ENCODE measurements around the gene DLG2.
A peak's percentile ranks its signal among the peaks of the same experiment; 100 is the strongest.

DLG2 gene

GRCh38 chr11:84412862-84413261 is 1214.3 kb downstream of the DLG2 start:
- Mint-ChIP-seq H3K9me3 (no peaks in the 10 kb centered on the region), H3K4me1 (no peaks in the 10 kb centered on the region), H3K4me3 (no peak overlapping the region), H3K27me3 (ENCODE audit: low read depth, poor library complexity) (peaks cover 6% of the 10 kb centered on the region), H3K36me3 (ENCODE audit: low read depth) (no peaks in the 10 kb centered on the region), H3K27ac (no peak overlapping the region)
- TF ChIP-seq CTCF (IDR thresholded peaks at IDR 0.05), result no peak
- no peak for DNase-seq

- Mint-ChIP-seq H3K4me1 (no peaks in the 10 kb centered on the region), H3K27me3 (ENCODE audit: low read depth, poor library complexity) (peaks cover 3% of the 10 kb centered on the region), H3K36me3 (ENCODE audit: low read depth) (no peaks in the 10 kb centered on the region), H3K9me3 (no peaks in the 10 kb centered on the region), H3K4me3 (no peak overlapping the region), H3K27ac (no peak overlapping the region)
- DNase-seq, result no peak
- no peak for TF ChIP-seq CTCF (IDR thresholded peaks at IDR 0.05)
Observed at GRCh38 chr11:84408946-84409411, 1218.2 kb downstream of the DLG2 start.

- H3K36me3 Mint-ChIP-seq (ENCODE audit: low read depth), result no peaks in the 10 kb centered on the region
- TF ChIP-seq CTCF (IDR thresholded peaks at IDR 0.05), result no peak
- no peaks in the 10 kb centered on the region for H3K4me1 Mint-ChIP-seq
- no peak for DNase-seq
- H3K9me3 Mint-ChIP-seq, result no peaks in the 10 kb centered on the region
- H3K27ac Mint-ChIP-seq, result no peak overlapping the region
- H3K4me3 Mint-ChIP-seq, result no peak overlapping the region
- H3K27me3 Mint-ChIP-seq (ENCODE audit: low read depth, poor library complexity), result no peaks in the 10 kb centered on the region
Observed at GRCh38 chr11:84407091-84407490, 1220.1 kb downstream of the DLG2 start.

- TF ChIP-seq CTCF (IDR thresholded peaks at IDR 0.05), result peak; percentile 31
- no peak overlapping the region for H3K27ac Mint-ChIP-seq
- H3K4me1 Mint-ChIP-seq, result no peaks in the 10 kb centered on the region
- no peak overlapping the region for H3K4me3 Mint-ChIP-seq
- no peaks in the 10 kb centered on the region for H3K9me3 Mint-ChIP-seq
- no peaks in the 10 kb centered on the region for H3K27me3 Mint-ChIP-seq (ENCODE audit: low read depth, poor library complexity)
- DNase-seq, result no peak
- no peaks in the 10 kb centered on the region for H3K36me3 Mint-ChIP-seq (ENCODE audit: low read depth)
Observed at GRCh38 chr11:84398017-84398626, 1229.0 kb downstream of the DLG2 start.

GRCh38 chr11:84396521-84396920 is 1230.6 kb downstream of the DLG2 start:
- TF ChIP-seq CTCF (IDR thresholded peaks at IDR 0.05), result no peak
- no peaks in the 10 kb centered on the region for H3K36me3 Mint-ChIP-seq (ENCODE audit: low read depth)
- no peak for DNase-seq
- H3K9me3 Mint-ChIP-seq, result no peaks in the 10 kb centered on the region
- H3K4me1 Mint-ChIP-seq, result no peaks in the 10 kb centered on the region
- H3K27ac Mint-ChIP-seq, result no peak overlapping the region
- H3K4me3 Mint-ChIP-seq, result no peak overlapping the region
- H3K27me3 Mint-ChIP-seq (ENCODE audit: low read depth, poor library complexity), result no peaks in the 10 kb centered on the region

GRCh38 chr11:84390441-84391078 is 1236.6 kb downstream of the DLG2 start:
- Mint-ChIP-seq H3K4me1 (no peaks in the 10 kb centered on the region), H3K4me3 (no peak overlapping the region), H3K9me3 (no peaks in the 10 kb centered on the region), H3K27me3 (ENCODE audit: low read depth, poor library complexity) (peaks cover 3% of the 10 kb centered on the region), H3K36me3 (ENCODE audit: low read depth) (no peaks in the 10 kb centered on the region), H3K27ac (no peak overlapping the region)
- no peak for DNase-seq
- TF ChIP-seq CTCF (IDR thresholded peaks at IDR 0.05), result no peak

Data from nephron progenitor cell (in vitro differentiated cells).